ENCODE measurements around the gene ZNF616.
"Not testable (repeated sequence)": the region's sequence is repeated elsewhere in the genome, so short reads cannot be mapped to it uniquely, and the experiment has no call there.

ZNF616 gene

DNA sequence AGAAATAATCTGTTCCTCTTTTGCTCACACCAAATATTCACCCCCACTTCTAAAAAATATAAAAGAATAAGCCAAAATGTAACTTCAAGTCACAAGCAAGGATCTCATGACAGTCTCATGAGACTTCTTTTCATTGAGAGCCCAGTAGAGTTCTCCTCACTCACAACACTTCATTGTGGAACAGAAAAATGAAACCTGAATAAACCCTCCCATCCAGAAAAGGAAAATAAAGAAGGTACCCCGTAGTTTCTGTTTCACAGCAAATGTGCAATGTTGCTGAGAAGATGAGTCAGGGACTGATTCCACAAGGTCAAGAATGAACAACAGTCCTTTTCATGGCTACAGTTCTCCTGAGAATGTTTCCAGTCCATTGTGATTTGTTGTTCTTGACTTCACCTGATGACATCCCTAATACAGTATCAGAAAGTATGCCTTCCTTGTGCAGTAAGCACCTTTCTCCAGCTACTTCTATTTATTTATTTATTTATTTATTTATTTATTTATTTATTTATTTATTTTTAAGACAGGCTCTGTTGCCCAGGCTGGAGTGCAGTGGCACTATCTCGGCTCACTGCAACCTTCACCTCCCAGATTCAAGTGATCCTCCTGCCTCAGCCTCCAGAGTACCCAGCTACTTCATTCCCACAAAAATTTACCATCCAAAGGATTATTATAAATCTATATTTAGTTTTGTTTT lies 37.7 kb downstream of the ZNF616 start:
- no peaks in the 10 kb centered on the region for H3K27me3 ChIP-seq (replicated peaks)
- no peak for DNase-seq
- in situ Hi-C loops (cut with HindIII; ENCODE audit: low pct_ligation_motif_present, low sequenced_read_pairs), result no loop called here
- H3K4me3 ChIP-seq (ENCODE audit: low read depth, low read length), result no peak overlapping the region
- no peak overlapping the region for H3K27ac ChIP-seq
- no peaks in the 10 kb centered on the region for H3K36me3 ChIP-seq (replicated peaks)
- TF ChIP-seq, protein P1, sequence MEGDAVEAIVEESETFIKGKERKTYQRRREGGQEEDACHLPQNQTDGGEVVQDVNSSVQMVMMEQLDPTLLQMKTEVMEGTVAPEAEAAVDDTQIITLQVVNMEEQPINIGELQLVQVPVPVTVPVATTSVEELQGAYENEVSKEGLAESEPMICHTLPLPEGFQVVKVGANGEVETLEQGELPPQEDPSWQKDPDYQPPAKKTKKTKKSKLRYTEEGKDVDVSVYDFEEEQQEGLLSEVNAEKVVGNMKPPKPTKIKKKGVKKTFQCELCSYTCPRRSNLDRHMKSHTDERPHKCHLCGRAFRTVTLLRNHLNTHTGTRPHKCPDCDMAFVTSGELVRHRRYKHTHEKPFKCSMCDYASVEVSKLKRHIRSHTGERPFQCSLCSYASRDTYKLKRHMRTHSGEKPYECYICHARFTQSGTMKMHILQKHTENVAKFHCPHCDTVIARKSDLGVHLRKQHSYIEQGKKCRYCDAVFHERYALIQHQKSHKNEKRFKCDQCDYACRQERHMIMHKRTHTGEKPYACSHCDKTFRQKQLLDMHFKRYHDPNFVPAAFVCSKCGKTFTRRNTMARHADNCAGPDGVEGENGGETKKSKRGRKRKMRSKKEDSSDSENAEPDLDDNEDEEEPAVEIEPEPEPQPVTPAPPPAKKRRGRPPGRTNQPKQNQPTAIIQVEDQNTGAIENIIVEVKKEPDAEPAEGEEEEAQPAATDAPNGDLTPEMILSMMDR (IDR thresholded peaks at IDR 0.05; ENCODE audit: low read depth, low read length, missing control alignments), result no peak

DNA sequence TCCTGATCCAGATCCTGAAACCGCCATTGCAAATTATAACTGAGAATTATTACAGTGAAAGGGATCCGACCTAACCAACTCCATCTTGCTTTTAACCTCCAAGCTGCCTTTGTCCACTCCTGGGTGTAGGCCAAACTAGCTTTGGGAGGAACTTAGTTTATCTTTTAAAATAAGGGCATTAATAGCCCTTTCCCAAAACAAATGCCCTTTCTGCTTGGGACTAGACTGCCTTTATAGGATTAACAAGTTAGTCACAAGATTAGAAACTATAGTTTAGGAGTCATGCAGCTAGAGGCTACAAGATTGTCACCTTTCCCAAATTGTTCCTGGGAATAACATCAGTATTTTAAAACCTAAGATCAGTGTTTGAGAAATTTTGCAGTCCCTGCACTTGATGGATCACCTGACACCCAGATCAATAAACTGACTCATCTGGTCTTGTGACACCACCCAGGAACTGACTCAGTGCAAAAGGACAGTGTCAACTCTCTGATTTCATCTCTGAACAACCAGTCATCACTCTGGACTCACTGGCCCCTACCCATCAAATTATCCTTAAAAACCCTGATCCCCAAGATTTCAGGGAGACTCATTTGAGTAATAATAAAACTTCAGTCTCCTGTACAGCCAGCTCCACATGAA lies 40.1 kb downstream of the ZNF616 start:
- no peaks in the 10 kb centered on the region for H3K27me3 ChIP-seq (replicated peaks)
- TF ChIP-seq, protein P1 (IDR thresholded peaks at IDR 0.05; ENCODE audit: low read depth, low read length, missing control alignments), result no peak
- in situ Hi-C loops (cut with HindIII; ENCODE audit: low pct_ligation_motif_present, low sequenced_read_pairs), result no loop called here
- no peak overlapping the region for H3K27ac ChIP-seq
- no peaks in the 10 kb centered on the region for H3K36me3 ChIP-seq (replicated peaks)
- DNase-seq, result peak; percentile 14
- no peak overlapping the region for H3K4me3 ChIP-seq (ENCODE audit: low read depth, low read length)

DNA sequence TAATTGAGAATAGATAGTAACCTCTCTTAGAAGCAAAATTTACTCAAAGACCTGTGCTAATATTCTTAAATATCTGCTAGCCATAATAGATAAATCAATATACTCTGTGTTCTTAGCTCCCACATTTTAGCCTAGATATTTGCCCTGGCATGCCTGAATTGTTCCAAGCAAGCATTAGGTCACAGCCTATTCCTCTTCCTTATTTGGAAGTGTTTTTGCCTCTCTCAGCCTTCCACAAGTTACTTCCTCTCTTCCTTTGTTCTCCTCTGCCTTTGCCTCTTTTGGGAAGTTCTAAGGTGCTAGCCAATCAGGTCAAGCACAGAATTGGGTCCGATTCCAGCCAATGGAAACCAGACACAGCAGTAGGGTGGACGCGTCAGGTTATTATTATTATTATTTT lies 43.3 kb downstream of the ZNF616 start:
- H3K4me3 ChIP-seq (ENCODE audit: low read depth, low read length), result not testable (repeated sequence)

DNA sequence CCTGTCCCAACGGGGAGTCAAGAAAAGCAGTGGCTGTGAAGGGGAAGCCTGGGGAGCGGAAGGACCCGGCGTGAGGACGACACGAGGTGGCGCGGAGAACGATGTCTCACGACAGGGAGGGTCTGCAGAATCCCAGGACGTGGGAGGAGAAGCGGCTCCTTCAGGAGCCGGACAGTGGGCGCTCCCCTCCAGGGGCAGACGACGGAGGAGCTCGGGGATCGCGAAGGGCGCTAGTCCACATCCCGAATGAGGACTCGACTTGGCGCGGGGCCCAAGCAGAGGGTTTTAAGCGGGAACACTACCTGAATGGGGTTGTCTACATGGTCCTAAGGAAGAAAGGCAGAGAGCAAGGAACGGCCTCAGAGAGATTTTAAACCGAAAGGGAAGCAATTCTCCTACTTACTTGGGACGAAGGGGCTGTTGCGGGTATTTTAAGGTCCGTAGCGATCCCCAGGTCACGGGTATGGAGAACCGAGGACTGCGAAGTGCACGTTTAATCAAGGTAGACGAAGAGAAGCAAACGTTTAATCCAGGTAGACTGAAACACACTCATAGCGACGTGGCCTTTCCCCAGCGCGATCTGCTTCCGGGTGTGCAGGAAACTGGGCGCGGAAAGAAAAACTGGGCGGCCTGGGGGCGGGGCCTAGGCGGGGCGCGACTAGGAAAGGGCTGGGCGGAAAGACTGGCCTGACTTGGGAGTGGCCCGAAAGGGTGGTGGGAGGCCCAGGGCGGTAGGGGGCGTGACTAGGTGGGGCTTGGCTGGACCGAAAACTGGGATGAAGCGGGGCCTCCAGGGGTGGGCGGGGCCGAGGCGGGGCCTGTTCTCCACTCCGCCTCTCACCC lies 44.3 kb downstream of the ZNF616 start, which contains the start of gene ZNF841:
Gene ZNF841 (minus strand): TSS at position 594 of the 843 bp plus-strand sequence. CDS start 10,964 bp downstream, outside the sequence.
- peak; percentile 96 for DNase-seq
- in situ Hi-C loops (cut with HindIII; ENCODE audit: low pct_ligation_motif_present, low sequenced_read_pairs), result no loop called here
- Histone ChIP-seq H3K27me3 (replicated peaks) (no peaks in the 10 kb centered on the region), H3K27ac (peak within 1 kb of the TSS; percentile 70), H3K36me3 (replicated peaks) (peaks cover 7% of the 10 kb centered on the region), H3K4me3 (ENCODE audit: low read depth, low read length) (peak within 1 kb of the TSS; percentile 96)
- TF ChIP-seq, protein P1 (IDR thresholded peaks at IDR 0.05; ENCODE audit: low read depth, low read length, missing control alignments), result no peak

More for the DNA sequence above, 43.3 kb downstream of the ZNF616 start:
- H3K27me3 ChIP-seq (replicated peaks); H3K27ac ChIP-seq; H3K36me3 ChIP-seq (replicated peaks); in situ Hi-C loops (cut with HindIII; ENCODE audit: low pct_ligation_motif_present, low sequenced_read_pairs); DNase-seq: not testable (repeated sequence)

DNA sequence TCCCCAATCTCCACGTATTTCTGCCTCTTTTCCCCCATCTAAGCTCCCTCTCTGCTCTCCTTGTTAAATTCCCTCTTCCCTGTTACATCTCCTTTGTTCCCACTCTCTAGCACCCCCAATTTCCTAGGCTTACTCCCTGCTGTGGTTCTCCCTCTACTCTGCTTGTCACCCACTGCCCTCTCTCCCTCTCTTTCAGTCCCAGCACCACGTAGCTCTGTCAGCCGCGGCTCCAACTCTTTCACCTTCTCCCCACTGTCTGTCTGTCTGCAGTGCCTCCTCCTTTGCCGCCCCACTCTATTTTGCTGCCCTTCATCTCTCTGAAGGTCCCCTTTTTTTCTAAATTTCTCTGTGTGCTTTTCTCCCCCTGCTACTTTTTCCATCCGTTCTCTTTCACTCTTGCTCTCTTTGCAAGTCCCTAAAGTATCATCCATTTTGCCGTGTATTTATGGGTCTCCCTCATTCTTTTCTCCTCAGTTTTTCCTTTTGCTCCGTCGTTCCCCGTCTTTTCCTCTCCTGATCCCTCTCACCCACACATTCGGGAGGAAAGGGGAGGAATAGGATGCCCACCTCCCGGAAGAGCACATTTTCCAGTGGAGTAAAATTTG lies 45.1 kb downstream of the ZNF616 start:
- no peaks in the 10 kb centered on the region for H3K27me3 ChIP-seq (replicated peaks)
- peaks cover 9% of the 10 kb centered on the region for H3K36me3 ChIP-seq (replicated peaks)
- H3K27ac ChIP-seq, result peak overlapping the region; percentile 70

More for the DNA sequence above, 45.1 kb downstream of the ZNF616 start:
- in situ Hi-C loops (cut with HindIII; ENCODE audit: low pct_ligation_motif_present, low sequenced_read_pairs), result no loop called here
- DNase-seq, result no peak
- H3K4me3 ChIP-seq (ENCODE audit: low read depth, low read length), result peak overlapping the region; percentile 96
- TF ChIP-seq, protein P1 (IDR thresholded peaks at IDR 0.05; ENCODE audit: low read depth, low read length, missing control alignments), result no peak
